ENCODE data around the gene ADAM12.

The ADAM12 gene

GRCh38 chr10:126398383-126398743 is 10.1 kb upstream of the ADAM12 start:
- no peak for TF ChIP-seq REST (IDR thresholded peaks at IDR 0.05; ENCODE audit: low read depth)

- TF ChIP-seq NFIC (IDR thresholded peaks at IDR 0.05): no peak
- TF ChIP-seq EP300 (IDR thresholded peaks at IDR 0.05; ENCODE audit: borderline replicate concordance): no peak
- TF ChIP-seq CREB1 (IDR thresholded peaks at IDR 0.05; ENCODE audit: low read depth): no peak
- TF ChIP-seq USF1 (IDR thresholded peaks at IDR 0.05): no peak
- no peak for TF ChIP-seq MAX (IDR thresholded peaks at IDR 0.05)
- TF ChIP-seq REST (IDR thresholded peaks at IDR 0.05; ENCODE audit: low read depth): no peak
- no peak for TF ChIP-seq RAD21 (IDR thresholded peaks at IDR 0.05; ENCODE audit: low read depth)
- TF ChIP-seq FOXM1 (IDR thresholded peaks at IDR 0.05; ENCODE audit: borderline replicate concordance, low read depth): no peak
- no peak for TF ChIP-seq TEAD4 (IDR thresholded peaks at IDR 0.05)
- no peak for TF ChIP-seq TAF1 (IDR thresholded peaks at IDR 0.05; ENCODE audit: low read depth)
Observed at GRCh38 chr10:126397640-126398382, 9.5 kb upstream of the ADAM12 start.

- TF ChIP-seq TCF12 (IDR thresholded peaks at IDR 0.05; ENCODE audit: low read depth) (no peak), YY1 (IDR thresholded peaks at IDR 0.05; ENCODE audit: low read depth) (no peak), ZBTB7A (IDR thresholded peaks at IDR 0.05; ENCODE audit: low read depth) (no peak), EGR1 (IDR thresholded peaks at IDR 0.05) (no peak), TEAD4 (IDR thresholded peaks at IDR 0.05) (no peak), REST (IDR thresholded peaks at IDR 0.05; ENCODE audit: low read depth) (no peak), RAD21 (IDR thresholded peaks at IDR 0.05; ENCODE audit: low read depth) (no peak), EP300 (IDR thresholded peaks at IDR 0.05; ENCODE audit: borderline replicate concordance) (no peak), USF1 (IDR thresholded peaks at IDR 0.05) (no peak), MAX (IDR thresholded peaks at IDR 0.05) (no peak), CREB1 (IDR thresholded peaks at IDR 0.05; ENCODE audit: low read depth) (no peak)
Observed at GRCh38 chr10:126397156-126397555, 8.9 kb upstream of the ADAM12 start.

- TF ChIP-seq EGR1 (IDR thresholded peaks at IDR 0.05) (no peak), NFIC (IDR thresholded peaks at IDR 0.05) (no peak), RAD21 (IDR thresholded peaks at IDR 0.05; ENCODE audit: low read depth) (no peak), EP300 (IDR thresholded peaks at IDR 0.05; ENCODE audit: borderline replicate concordance) (no peak), TAF1 (IDR thresholded peaks at IDR 0.05; ENCODE audit: low read depth) (no peak), FOXM1 (IDR thresholded peaks at IDR 0.05; ENCODE audit: borderline replicate concordance, low read depth) (no peak), YY1 (IDR thresholded peaks at IDR 0.05; ENCODE audit: low read depth) (no peak), TEAD4 (IDR thresholded peaks at IDR 0.05) (no peak), CEBPB (IDR thresholded peaks at IDR 0.05) (no peak), TCF12 (IDR thresholded peaks at IDR 0.05; ENCODE audit: low read depth) (no peak), REST (IDR thresholded peaks at IDR 0.05; ENCODE audit: low read depth) (no peak), ZBTB7A (IDR thresholded peaks at IDR 0.05; ENCODE audit: low read depth) (no peak), USF1 (IDR thresholded peaks at IDR 0.05) (no peak), CREB1 (IDR thresholded peaks at IDR 0.05; ENCODE audit: low read depth) (no peak), MAX (IDR thresholded peaks at IDR 0.05) (no peak)
Observed at GRCh38 chr10:126394948-126395347, 6.7 kb upstream of the ADAM12 start.
